GM21717 (cell line): ENCODE data around the gene EMD.
A peak's percentile ranks its signal among the peaks of the same experiment; 100 is the strongest.

Experiments used
- ATAC-seq: cut with Tn5 transposase; IDR thresholded peaks from one replicate; pipeline ENCODE4 v1.9.1; 2021; ENCODE audit warnings: mild to moderate bottlenecking, moderate library complexity; ENCODE audit not compliant: unreplicated experiment

Gene EMD

GRCh38 chrX:154412468-154412867, 33.4 kb downstream of the EMD start:
- ATAC-seq = no peak

GRCh38 chrX:154413142-154413541, 34.0 kb downstream of the EMD start:
- no peak for ATAC-seq

- no peak for ATAC-seq
These were observed 38.1 kb downstream of the EMD start for GRCh38 chrX:154417157-154417556.

GRCh38 chrX:154419189-154419588, 40.1 kb downstream of the EMD start:
- no peak for ATAC-seq

- ATAC-seq = no peak
These were observed 40.8 kb downstream of the EMD start for GRCh38 chrX:154419688-154420401.

- ATAC-seq = no peak
These were observed 41.3 kb downstream of the EMD start for GRCh38 chrX:154420402-154420756.

GRCh38 chrX:154426916-154427770, 48.0 kb downstream of the EMD start:
- ATAC-seq = no peak

- peak; percentile 92 for ATAC-seq
These were observed 49.4 kb downstream of the EMD start, which contains the start of gene ATP6AP1 for GRCh38 chrX:154428176-154429171. Gene ATP6AP1 (plus strand): TSS chrX:154428677. CDS start chrX:154428693, 16 bp downstream.

- no peak for ATAC-seq
These were observed 50.6 kb downstream of the EMD start for GRCh38 chrX:154429711-154430110.

GRCh38 chrX:154430479-154430878, 51.4 kb downstream of the EMD start:
- no peak for ATAC-seq

- ATAC-seq = no peak
These were observed 51.8 kb downstream of the EMD start for GRCh38 chrX:154430916-154431315.
